Fibroblast of lung (primary cell): ENCODE data around the gene FAM222B.
A peak's percentile ranks its signal among the peaks of the same experiment; 100 is the strongest.

Source experiments
- EZH2 ChIP-seq: IDR thresholded peaks from 2 replicates; pipeline ENCODE4 v1.5.1; 2012; ENCODE audit warnings: low read length, control low read depth, mild to moderate bottlenecking; ENCODE audit errors: missing control alignments
- TF ChIP-seq, protein P1 (sequence below), 2 donors: IDR thresholded peaks in 1 of 2; conservative IDR thresholded peaks in 1 of 2; 1 replicate in 1 of 2; 2 replicates in 1 of 2; pipeline ENCODE4 v1.5.1; 2011 to 2012; ENCODE audit warnings: low read length in 2 of 2, control low read depth in 1 of 2, inconsistent platforms in 1 of 2, low read depth in 1 of 2, mild to moderate bottlenecking in 1 of 2

DNA sequence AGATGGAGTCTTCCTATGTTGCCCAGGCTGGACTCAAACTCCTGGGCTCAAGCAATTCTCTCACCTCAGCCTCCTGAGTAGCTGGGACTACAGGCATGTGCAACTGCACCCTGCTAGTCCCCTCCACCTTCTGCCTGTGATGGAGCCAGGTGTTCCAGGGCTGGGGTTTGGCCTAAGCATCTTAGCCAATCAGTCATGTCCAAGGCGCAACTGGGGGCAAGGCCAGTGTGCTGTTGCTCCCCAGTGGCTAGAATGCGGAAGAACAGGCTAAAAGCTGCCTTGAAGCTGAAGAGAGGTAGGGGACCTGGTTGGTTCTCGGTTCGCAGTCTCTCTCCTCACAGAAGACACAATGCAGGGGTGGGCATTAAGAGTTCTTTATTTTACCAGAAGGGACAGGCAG, 36.4 kb upstream of the FAM222B start:
- TF ChIP-seq, protein P1, sequence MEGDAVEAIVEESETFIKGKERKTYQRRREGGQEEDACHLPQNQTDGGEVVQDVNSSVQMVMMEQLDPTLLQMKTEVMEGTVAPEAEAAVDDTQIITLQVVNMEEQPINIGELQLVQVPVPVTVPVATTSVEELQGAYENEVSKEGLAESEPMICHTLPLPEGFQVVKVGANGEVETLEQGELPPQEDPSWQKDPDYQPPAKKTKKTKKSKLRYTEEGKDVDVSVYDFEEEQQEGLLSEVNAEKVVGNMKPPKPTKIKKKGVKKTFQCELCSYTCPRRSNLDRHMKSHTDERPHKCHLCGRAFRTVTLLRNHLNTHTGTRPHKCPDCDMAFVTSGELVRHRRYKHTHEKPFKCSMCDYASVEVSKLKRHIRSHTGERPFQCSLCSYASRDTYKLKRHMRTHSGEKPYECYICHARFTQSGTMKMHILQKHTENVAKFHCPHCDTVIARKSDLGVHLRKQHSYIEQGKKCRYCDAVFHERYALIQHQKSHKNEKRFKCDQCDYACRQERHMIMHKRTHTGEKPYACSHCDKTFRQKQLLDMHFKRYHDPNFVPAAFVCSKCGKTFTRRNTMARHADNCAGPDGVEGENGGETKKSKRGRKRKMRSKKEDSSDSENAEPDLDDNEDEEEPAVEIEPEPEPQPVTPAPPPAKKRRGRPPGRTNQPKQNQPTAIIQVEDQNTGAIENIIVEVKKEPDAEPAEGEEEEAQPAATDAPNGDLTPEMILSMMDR (conservative IDR thresholded peaks at IDR 0.05 in 1 of 2, IDR thresholded peaks at IDR 0.05 in 1 of 2; ENCODE audit: low read depth in 1 of 2, low read length in 2 of 2), result peak; percentile 10 to 61
- no peak for TF ChIP-seq EZH2
